Activated T-cell treated with anti-CD3 and anti-CD28 coated beads for 1 hour (primary cell): ENCODE measurements around the gene USP6NL.
"Not testable (repeated sequence)": the region's sequence is repeated elsewhere in the genome, so short reads cannot be mapped to it uniquely, and the experiment has no call there.

Experiments
- DNase-seq: peaks from one replicate; pipeline ENCODE4 v3.0.0-alpha.2; 2020; ENCODE audit warnings: low read depth

USP6NL gene

GRCh38 chr10:11611248-11612020, at the start of gene USP6NL:
USP6NL (minus strand) TSS chr10:11611650; CDS start chr10:11597634, 14,016 bp downstream.
- peak; percentile 44 for DNase-seq

DNA sequence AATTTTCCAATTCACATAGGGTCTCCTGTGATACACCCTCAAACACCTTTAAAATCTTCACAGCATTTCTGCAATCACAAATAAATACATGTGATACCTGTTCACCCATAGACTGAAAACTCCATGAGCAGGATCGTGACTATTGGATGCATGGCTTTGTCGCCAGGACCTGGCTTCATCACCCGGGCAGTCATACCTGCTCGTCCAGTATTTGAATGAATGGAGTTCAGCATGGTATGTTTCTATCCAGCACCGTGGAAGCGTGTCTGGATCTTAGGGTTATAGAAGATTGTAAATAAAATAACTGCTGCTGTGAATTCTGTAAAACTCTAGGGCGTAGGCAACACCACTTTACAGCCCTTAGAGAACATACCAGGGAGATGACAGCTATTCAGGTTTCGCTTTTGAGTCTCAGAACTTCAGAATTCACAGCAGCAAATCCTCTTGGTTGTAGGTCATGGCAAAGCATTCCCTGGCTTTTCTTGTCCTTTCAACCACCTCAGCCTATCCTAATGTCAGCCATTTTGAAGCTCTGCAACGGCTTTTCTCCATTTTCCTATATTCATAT, 47.4 kb upstream of the USP6NL start:
- no peak for DNase-seq

DNA sequence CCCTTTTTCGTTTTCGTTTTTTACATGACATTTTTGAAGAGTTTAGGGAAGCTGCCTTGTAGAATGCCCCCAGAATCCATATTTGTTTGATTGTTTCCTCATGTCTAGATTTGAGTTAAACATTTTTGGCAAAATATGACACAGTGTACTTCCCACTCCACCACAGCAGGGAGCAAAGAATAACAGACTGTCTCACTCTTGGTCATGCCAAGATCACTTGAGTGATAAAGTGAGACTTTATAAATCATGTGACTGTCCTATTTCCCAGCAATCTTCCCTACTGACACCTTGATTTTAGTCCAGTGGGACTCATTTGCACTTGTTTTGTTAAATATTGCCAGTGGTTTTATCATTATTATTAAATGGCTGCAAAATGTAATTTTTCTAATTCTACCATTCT, 44.4 kb upstream of the USP6NL start:
- no peak for DNase-seq

DNA sequence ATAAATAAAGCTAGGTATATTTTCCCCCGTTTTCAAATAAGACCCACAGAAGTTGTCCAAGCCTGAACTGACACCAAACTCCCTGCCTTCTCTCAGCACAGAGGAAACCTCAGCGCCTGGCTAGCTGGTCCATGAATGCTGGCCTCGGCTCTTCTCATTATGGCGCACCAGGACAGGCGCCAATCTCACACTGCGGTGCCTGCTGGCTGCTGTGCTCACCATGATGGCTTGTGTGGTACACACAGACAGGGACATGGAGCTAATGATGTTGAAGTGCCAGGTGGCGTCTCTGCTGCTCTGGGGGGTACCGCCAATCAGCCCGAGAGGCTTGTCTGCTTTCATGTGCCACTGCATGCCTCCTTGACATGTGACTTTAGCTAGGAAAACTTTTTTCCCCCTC, 43.2 kb upstream of the USP6NL start:
- DNase-seq = no peak

GRCh38 chr10:11653758-11654471, 42.5 kb upstream of the USP6NL start:
- DNase-seq = no peak

GRCh38 chr10:11647676-11648075, 36.2 kb upstream of the USP6NL start:
- no peak for DNase-seq

DNA sequence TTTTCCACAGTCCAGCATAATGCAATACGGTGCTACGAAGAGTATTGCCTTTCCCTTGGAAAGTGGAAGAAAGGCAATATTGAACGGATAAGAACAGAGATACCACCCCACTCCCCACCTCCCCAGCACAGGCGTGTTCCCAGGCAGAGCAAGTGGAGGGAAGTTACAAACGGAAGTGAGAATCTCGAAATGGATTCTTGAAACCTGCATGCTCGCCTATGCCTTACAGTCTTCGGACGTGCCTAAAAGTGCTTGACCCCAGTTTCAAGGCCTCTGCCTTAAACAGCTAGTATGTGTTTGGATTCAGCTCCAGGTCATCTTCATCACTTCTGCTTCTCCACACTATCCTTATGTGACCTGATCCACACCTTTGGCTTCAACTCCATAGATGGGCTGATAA, 35.0 kb upstream of the USP6NL start:
- DNase-seq = no peak

- no peak for DNase-seq
These were observed 31.6 kb upstream of the USP6NL start for GRCh38 chr10:11643039-11643438.

DNA sequence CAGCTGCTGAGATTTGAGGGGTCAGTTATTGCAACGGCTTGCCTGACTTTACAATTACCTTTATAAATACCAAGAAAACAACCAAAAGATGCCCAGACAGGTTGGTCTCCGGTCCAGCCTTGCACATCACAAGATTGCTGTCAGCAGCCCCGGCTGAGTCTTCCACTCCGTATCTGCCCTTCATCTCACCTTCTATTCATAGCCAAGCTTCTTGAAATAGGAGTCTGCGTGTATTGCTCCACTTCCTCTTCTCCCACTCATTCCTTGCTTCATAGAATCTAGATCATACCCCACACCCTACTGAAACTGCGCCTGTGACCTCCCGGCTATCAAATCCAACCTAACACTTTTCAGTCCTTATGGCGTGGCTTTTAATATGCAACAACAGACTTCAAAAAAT, 31.1 kb upstream of the USP6NL start:
- no peak for DNase-seq

- no peak for DNase-seq
These were observed 28.7 kb upstream of the USP6NL start for GRCh38 chr10:11639849-11640764.

GRCh38 chr10:11639362-11639761, 27.9 kb upstream of the USP6NL start:
- no peak for DNase-seq

GRCh38 chr10:11638055-11638698, 26.7 kb upstream of the USP6NL start:
- no peak for DNase-seq

GRCh38 chr10:11636697-11637303, 25.4 kb upstream of the USP6NL start:
- no peak for DNase-seq

DNA sequence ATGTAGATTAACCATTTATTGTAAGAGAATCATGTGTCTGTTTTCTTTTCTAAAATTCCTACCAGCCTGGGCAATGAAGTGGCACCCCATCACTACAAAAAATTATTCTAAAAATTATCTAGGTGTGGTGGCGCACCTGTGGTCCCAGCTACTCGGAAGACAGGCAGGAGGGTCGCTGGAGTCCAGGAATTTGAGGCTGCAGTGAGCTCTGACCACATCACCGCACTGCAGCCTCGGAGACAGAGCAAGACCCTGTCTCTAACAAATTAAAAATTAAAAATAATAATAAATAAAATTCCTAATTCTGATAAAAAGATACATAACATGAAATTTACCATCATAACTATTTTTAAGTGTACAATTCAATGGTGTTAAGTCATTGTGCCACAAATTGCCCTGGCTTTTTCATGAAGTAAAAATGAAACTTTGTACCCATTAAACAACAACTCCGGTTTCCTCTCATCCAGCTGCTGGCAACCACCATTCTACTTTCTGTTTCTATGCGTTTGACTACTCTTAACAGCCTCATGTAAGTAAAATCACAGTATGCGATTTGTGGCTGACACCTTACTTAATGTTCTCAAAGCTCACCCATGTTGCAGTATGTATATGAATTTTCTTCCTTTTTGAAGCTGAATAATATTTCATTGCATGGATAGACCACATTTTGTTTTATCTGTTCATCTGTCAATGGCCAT, 20.6 kb upstream of the USP6NL start:
- no peak for DNase-seq

DNA sequence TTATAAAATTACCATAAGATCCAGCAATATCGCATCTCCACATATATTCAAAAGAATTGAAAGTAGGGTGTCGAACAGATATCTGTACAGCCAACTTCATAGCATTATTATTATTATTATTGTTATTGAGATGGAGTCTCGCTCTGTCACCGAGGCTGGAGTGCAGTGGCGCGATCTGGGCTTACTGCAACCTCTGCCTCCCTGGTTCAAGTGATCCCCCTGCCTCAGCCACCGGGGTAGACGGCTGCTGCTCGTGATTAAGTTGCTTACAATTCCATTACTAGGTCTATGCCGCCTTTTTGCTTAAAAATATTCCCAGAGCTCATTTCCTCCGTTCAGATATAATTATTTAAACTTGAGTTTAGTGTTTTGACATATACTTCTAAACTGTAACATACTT, 19.8 kb upstream of the USP6NL start:
- no peak for DNase-seq

DNA sequence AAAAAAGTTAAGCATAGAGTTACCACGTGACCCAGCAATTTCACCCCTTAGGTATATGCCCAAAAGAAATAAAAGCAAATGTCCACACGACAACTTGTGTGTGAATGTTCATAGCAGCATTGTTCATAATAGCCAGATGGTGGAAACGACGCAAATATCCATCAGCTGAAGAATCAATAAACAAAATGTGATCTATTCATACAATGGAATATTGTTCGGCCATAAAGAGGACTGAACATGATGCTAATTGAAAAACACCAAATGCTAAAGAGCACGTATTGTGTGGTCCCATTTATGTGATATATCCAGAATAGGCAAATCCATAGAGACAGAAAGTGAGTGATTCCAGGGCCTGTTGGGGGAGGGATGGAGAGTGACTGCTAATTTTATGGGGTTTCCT, 18.3 kb upstream of the USP6NL start:
- DNase-seq = no peak

DNA sequence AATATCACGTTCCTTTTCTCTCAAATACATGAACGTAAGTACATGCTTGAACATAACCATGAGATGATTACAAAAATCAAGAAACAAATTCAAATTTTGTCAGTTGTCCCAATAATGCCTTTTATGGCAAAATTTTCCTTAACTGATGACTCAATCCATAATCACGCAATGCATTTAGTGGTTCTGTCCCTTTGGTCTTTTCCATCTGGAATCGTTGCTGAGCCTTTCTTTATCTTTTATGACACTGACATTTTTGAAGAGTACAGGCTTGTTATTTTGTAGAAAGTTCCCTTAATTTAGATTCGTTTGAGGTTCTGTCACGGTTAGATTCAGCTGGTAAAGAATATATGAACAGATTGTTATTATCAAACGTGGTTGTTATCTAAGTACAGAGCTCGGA, 16.5 kb upstream of the USP6NL start:
- DNase-seq = not testable (repeated sequence)

DNA sequence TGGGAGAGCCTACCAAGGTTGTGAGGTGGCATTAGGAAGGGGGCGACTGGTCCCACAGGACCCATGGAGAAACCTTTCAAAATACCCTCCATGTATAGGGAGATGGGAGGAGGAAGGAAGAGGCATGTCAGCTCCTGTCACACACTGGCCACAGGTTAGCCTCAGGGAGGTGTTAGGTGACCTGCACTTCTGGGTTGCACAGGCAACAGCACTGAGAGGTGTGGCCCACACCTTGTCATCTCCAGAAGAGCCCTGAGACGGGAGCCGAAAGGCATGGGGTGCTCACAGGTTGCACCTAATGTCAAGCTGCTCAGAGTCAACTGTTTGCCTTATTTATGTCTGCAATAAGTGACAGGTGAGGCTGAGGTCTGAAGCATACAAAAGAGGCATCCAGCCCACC, 14.6 kb upstream of the USP6NL start:
- DNase-seq = no peak

DNA sequence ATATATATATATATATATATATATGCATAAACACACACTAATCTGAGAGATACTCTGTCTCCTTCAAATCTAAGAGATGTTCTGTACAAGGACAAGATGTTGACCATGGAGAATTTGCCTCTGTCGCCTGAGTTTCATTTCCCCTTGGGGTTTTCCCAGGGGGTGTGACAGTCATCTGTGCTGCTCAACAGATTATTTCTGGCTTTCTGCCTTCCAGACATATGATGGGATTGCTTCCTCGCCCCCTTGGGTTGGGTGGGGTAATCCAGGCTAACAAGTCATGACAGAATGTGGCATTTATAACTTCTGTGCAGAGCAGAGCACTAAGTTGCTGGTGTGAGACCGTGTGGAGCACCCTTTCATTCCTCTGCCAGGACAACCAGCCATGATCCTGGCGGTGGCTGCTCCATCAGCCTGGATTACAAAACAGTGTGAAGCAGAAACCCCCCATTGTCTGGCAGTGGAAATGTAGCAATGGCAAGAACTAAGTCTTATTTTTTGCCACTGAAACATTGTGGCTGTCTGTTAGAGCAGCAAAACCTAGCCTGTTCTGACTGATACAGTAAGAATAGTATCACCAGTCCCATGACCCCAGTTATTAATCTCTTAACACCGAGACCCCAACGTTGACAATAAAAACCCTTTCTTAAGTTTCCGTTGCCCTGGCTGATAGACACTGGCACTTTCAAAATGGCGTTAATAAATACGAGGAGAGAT, 13.7 kb upstream of the USP6NL start:
- no peak for DNase-seq

GRCh38 chr10:11617233-11617632, 5.8 kb upstream of the USP6NL start:
- DNase-seq = no peak
